Fibroblast of mammary gland (primary cell): ENCODE measurements around the gene SLC30A10.

Experiments
- DNase-seq: peaks from one replicate; pipeline ENCODE4 v3.0.0-alpha.2; 2010; ENCODE audit warnings: low read depth
- H3K4me3 ChIP-seq: 2 replicates; pipeline ENCODE4 v1.5.1; 2011; ENCODE audit warnings: low read depth, mild to moderate bottlenecking, low read length, moderate library complexity; ENCODE audit not compliant: control insufficient read depth
- CTCF ChIP-seq: conservative IDR thresholded peaks from 2 replicates; pipeline ENCODE4 v1.5.1; 2011; ENCODE audit warnings: low read depth, low read length, inconsistent platforms; ENCODE audit not compliant: control insufficient read depth, insufficient read depth

Gene SLC30A10

GRCh38 chr1:219905524-219905923, 22.8 kb downstream of the SLC30A10 start:
- H3K4me3 ChIP-seq: no peak overlapping the region
- no peak for TF ChIP-seq CTCF
- DNase-seq: no peak

- no peak for TF ChIP-seq CTCF
- no peak for DNase-seq
- no peak overlapping the region for H3K4me3 ChIP-seq
Observed at GRCh38 chr1:219904934-219905333, 23.4 kb downstream of the SLC30A10 start.

GRCh38 chr1:219903353-219903871, 24.9 kb downstream of the SLC30A10 start:
- no peak for TF ChIP-seq CTCF
- H3K4me3 ChIP-seq: no peak overlapping the region
- no peak for DNase-seq

- TF ChIP-seq CTCF: no peak
- DNase-seq: no peak
- no peak overlapping the region for H3K4me3 ChIP-seq
Observed at GRCh38 chr1:219902951-219903350, 25.4 kb downstream of the SLC30A10 start.

- no peak for TF ChIP-seq CTCF
- no peak for DNase-seq
- H3K4me3 ChIP-seq: no peak overlapping the region
Observed at GRCh38 chr1:219900882-219901281, 27.5 kb downstream of the SLC30A10 start.

- DNase-seq: no peak
- no peak overlapping the region for H3K4me3 ChIP-seq
- TF ChIP-seq CTCF: no peak
Observed at GRCh38 chr1:219900201-219900600, 28.2 kb downstream of the SLC30A10 start.

GRCh38 chr1:219898375-219898774, 30.0 kb downstream of the SLC30A10 start:
- no peak for DNase-seq
- no peak overlapping the region for H3K4me3 ChIP-seq
- no peak for TF ChIP-seq CTCF
